ENCODE measurements around the gene RAB31.

RAB31 gene

DNA sequence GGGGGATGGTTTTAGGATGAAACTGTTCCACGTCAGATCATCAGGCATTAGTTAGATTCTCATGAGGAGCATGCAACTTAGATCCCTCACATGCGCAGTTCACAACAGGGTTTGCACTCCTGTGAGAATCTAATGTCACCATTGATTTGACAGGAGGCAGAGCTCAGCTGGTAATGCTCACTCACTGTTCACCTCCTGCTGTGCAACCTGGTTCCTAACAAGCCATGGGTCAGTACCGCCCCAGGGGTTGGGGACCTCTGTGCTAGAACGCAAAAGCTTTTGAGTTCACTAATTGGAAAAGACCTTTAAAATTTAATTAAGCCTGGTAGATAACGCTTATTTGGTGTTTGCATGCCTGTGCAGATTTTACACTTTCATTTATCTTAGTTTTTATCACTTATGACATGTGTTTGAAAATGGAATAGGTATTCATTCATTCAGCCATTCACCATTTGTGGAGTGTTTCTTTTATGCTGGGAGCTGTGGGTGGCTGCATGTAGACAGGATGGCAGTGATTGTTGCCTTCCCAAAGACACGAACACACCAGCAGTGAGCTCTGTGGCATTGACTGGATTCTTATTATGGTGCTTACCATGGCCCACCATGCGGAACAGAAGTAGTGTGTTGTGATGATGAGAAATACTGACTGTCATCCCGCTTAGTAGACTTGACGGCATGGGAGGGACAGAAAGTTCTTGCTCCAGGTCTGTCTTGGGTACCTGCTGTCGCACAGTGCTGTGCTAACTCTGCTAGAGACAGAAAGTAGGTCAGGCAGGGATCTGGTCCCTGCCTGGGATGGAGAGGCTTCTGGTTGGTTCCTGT is 6.4 kb downstream of the RAB31 start:
- H3K27me3 Mint-ChIP-seq (ENCODE audit: low read depth) = peaks cover 69% of the 10 kb centered on the region
- no peaks in the 10 kb centered on the region for H3K9me3 Mint-ChIP-seq
- H3K4me3 Mint-ChIP-seq = no peak overlapping the region
- peaks cover 19% of the 10 kb centered on the region for H3K4me1 Mint-ChIP-seq (ENCODE audit: low read depth)
- H3K27ac Mint-ChIP-seq = no peak overlapping the region
- H3K36me3 Mint-ChIP-seq (ENCODE audit: low read depth) = no peaks in the 10 kb centered on the region

DNA sequence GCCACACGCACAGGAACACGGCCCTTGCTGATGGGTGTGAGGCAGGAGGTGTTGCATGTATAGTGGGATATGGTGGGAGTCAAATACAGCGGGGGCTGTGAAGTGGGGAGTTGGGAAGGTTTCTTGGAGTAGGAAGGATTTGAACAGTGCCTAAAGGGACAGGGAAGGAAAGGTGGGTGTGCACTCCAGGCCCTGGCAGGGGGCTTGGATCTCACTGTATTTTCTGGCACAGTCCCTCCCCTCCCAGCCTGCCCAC is 6.9 kb downstream of the RAB31 start:
- Mint-ChIP-seq H3K4me1 (ENCODE audit: low read depth) (peaks cover 17% of the 10 kb centered on the region), H3K27me3 (ENCODE audit: low read depth) (peaks cover 66% of the 10 kb centered on the region), H3K27ac (no peak overlapping the region), H3K9me3 (no peaks in the 10 kb centered on the region), H3K36me3 (ENCODE audit: low read depth) (no peaks in the 10 kb centered on the region), H3K4me3 (no peak overlapping the region)

DNA sequence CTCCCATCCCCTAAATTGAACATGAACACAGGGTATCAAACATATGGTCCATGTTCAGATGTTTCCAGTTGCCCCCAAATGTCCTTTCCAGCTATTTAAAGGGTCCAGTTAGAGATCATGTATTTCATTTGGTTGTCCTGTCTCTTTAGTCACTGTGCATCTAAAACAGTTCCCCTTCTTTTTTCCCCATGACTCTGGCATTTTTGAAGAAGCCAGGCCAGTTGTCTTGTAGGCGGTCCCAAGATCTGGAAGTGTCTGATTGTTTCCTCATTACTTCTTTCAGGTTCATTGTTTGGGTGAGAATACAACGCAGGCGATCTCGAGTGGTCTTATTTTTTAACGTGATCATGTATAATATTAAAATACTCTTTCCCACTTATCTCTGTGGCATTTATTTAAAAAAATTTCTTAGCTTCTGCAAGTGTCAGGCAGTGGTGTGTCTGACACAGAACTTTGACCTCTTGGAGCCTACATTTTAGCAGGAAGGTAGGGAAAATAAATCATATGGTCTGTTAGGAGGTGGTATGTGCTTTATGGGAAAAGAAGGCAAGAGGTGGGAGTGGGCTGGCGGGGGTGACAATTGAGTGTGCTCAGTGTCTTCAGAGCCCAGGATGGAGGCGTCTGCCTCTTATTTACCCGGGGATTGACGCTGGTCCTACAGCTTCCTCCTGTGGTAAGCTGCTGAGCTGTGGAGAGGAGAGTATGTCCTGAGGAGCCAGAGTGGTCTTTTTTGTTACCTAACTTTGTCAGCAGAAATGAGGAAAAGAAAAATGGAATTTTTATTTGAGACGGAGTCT is 8.1 kb downstream of the RAB31 start:
- H3K36me3 Mint-ChIP-seq (ENCODE audit: low read depth) = no peaks in the 10 kb centered on the region
- peaks cover 9% of the 10 kb centered on the region for H3K4me1 Mint-ChIP-seq (ENCODE audit: low read depth)
- H3K27me3 Mint-ChIP-seq (ENCODE audit: low read depth) = peaks cover 61% of the 10 kb centered on the region
- H3K4me3 Mint-ChIP-seq = no peak overlapping the region
- H3K27ac Mint-ChIP-seq = no peak overlapping the region
- no peaks in the 10 kb centered on the region for H3K9me3 Mint-ChIP-seq

DNA sequence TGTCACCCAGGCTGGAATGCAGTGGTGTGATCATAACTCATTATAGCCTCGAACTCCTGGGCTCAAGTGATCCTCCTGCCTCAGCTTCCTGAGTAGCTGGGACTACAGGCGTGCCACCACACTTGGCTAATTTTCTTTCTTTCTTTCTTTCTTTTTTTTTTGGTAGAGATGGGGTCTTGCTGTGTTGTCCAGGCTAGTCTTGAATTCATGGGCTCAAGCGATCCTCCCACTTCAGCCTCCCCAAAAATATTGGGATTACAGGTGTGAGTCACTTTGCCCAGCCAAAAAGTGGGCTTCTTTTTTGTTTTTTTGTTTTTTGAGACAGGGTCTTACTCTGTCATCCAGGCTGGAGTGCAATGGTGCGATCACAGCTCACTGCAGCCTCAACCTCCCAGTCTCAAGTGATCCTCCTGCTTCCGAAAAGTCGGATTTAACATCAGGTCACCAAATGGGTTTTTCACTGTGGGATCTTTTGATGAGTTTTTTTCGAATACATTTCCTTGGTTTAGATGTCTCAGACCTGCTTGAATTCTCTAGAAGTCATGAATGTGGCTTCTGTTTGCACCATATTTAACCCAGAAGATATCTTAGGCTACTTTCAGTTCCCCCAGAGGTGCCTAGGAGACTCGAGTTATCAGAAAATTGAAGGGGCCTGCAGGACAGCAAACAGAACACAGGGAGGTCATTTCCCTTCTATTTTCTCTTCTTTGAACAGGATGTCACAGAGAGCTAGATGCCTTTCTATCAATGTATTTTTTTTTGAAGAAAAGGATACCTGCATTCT is 8.9 kb downstream of the RAB31 start:
- Mint-ChIP-seq H3K4me3 (no peak overlapping the region), H3K4me1 (ENCODE audit: low read depth) (peaks cover 2% of the 10 kb centered on the region), H3K9me3 (no peaks in the 10 kb centered on the region), H3K27me3 (ENCODE audit: low read depth) (peaks cover 56% of the 10 kb centered on the region), H3K27ac (no peak overlapping the region), H3K36me3 (ENCODE audit: low read depth) (no peaks in the 10 kb centered on the region)

DNA sequence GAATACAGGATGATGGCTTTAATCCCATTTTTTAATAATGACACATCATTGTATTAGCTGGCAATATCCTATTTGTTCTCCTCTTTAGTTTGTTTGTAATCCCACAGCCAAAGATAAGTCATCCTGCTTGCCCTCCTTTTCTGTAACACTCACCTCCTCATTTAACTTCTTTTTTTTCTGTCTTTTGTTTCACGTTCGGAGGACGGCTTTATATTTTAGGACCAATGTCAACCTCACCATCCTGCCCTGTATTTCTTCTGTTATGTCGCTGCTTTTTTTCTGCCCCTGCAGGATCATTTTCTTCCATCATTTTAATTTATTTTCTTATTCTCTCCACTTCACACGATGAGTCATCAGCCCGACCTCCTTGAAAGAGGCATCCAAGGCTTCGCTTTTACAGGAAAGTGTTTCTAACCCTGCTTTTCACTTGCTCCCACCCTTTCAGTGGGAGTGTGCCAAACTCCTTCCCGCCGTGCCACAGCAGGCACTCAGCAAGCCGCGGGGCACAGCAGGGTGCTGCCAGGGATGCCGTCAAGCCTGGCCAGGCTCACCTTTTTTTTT is 11.4 kb downstream of the RAB31 start:
- Mint-ChIP-seq H3K9me3 (no peaks in the 10 kb centered on the region), H3K4me1 (ENCODE audit: low read depth) (no peaks in the 10 kb centered on the region), H3K4me3 (no peak overlapping the region), H3K27me3 (ENCODE audit: low read depth) (peaks cover 34% of the 10 kb centered on the region), H3K27ac (no peak overlapping the region), H3K36me3 (ENCODE audit: low read depth) (no peaks in the 10 kb centered on the region)

DNA sequence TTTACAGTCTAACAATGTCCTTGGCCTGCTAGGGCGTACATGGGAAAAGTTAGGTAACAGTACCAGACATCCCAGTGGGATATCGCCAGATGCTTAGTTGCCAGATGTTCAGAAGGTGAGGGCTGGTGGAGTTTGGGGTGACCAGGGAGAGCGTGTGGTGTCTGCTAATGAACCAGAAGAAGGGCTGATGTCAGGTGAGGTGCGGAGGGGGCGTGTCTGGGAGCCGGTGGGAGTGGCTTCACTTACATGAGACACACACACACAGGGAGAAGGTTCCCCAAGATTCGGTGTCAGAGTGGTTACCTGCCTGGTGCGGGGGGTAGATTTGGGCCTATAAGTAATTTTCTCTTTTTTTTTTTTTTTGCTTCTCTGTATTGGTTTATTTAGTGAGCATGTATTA is 12.2 kb downstream of the RAB31 start:
- Mint-ChIP-seq H3K36me3 (ENCODE audit: low read depth) (no peaks in the 10 kb centered on the region), H3K9me3 (no peaks in the 10 kb centered on the region), H3K27ac (no peak overlapping the region), H3K27me3 (ENCODE audit: low read depth) (peaks cover 26% of the 10 kb centered on the region), H3K4me1 (ENCODE audit: low read depth) (no peaks in the 10 kb centered on the region), H3K4me3 (no peak overlapping the region)

DNA sequence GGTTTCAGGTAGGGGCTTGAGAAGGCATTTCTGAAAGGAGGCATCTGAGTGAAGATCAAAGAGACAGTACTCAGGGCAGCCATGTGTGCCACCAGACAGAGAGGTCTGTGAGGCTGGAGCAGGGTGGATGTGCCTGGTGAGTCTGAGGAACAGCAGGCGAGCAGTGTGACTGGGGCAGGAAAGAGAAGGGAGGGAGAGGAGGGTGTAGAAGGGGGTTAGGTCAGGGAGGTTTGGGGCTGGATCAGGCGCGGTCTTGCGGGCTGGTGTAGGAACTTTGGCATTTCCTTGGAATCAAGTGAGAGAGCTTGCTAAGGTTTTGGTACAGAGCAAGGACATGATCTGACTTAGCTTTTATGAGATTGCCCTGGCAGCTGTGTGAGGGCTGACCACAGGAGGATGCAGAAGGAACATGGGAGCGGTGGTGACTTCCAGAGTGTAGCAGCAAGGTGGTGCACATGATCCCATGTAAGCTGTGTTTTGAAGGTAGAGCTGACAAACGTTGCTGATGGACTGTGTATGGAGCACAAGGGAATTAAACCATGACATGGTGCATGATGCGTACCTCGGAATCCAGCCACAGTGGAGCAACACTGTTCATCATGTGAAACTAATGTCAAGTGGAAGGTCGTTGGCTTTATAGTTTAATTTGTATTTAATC is 13.9 kb downstream of the RAB31 start:
- H3K9me3 Mint-ChIP-seq = no peaks in the 10 kb centered on the region
- H3K4me3 Mint-ChIP-seq = no peak overlapping the region
- H3K4me1 Mint-ChIP-seq (ENCODE audit: low read depth) = no peaks in the 10 kb centered on the region
- no peak overlapping the region for H3K27ac Mint-ChIP-seq
- no peaks in the 10 kb centered on the region for H3K36me3 Mint-ChIP-seq (ENCODE audit: low read depth)
- peaks cover 22% of the 10 kb centered on the region for H3K27me3 Mint-ChIP-seq (ENCODE audit: low read depth)

DNA sequence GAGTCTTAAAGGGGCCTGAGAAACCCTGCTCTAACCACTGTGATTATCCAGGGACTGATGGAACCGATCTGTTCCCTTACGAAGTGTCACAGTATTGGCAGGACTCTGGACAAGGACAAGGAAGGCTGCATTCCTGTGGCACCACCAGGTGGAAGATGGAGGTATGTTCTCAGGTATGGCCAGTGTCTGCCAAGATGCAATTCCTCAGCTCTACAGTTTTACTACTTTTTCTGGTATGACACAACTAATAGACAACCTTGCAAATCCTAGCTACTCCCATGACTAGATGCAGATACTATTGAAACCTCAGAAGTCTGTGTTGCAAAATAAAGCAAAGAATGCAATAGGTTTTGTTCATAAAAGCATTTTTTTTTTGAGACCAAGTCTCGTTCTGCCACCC is 14.6 kb downstream of the RAB31 start:
- H3K9me3 Mint-ChIP-seq = no peaks in the 10 kb centered on the region
- no peak overlapping the region for H3K4me3 Mint-ChIP-seq
- H3K4me1 Mint-ChIP-seq (ENCODE audit: low read depth) = no peaks in the 10 kb centered on the region
- no peak overlapping the region for H3K27ac Mint-ChIP-seq
- peaks cover 16% of the 10 kb centered on the region for H3K27me3 Mint-ChIP-seq (ENCODE audit: low read depth)
- H3K36me3 Mint-ChIP-seq (ENCODE audit: low read depth) = no peaks in the 10 kb centered on the region

DNA sequence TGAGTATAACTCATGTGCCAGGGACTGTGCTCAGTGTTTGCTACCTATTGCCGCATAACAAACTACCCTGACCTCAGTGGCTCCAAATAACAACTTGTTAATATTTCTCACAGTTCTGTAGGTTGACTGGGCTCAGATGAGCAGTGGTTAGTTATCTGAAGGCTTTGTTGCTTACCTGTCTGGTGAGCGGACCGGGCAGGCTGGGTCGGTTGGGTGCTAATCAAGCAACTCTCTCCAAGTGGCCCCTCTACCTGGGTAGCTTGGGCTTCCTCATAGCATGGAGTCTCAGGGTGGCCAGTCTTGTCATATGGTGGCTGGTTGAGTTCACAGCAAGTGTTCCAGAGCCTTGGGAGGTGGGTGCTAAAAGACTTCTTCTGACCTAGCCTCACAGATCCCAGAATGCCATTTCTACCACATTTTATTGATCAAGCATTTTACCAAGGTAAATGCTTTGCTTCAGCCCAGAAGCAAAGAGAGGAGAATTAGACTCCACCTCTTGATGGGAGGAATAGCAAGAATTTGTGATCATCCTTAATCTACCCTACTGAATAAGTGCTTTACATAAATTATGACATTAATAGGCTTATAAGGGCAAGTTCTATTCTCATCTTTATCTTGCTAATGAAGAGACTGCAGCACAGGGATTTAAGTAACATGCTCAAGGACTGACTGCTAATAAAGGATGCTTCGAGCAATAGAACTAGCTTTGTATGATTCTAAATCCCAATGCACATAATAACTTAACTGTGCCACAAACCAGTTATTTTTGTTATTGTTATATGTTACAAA is 16.9 kb downstream of the RAB31 start:
- Mint-ChIP-seq H3K27ac (no peak overlapping the region), H3K9me3 (no peaks in the 10 kb centered on the region), H3K4me1 (ENCODE audit: low read depth) (no peaks in the 10 kb centered on the region), H3K4me3 (no peak overlapping the region), H3K36me3 (ENCODE audit: low read depth) (no peaks in the 10 kb centered on the region), H3K27me3 (ENCODE audit: low read depth) (peaks cover 13% of the 10 kb centered on the region)

DNA sequence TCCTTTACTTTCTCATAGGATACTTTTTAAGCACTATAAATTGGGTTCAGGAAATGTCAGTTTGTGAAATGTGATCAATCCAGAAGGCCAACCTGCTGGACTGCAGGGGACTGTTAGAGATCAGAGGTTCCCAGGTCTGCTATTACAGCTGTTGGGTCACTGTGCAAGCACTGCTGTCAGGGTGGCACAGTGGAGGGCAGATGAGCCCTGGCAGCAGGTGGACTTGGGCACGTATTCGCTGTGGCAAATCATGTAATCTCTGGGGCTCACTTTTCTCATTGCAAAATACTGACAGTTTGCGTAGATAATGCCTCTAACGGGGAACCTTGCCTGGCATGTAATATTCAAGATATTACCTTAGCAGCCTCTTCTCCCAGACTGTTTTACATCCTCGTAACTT is 18.1 kb downstream of the RAB31 start:
- no peaks in the 10 kb centered on the region for H3K36me3 Mint-ChIP-seq (ENCODE audit: low read depth)
- H3K4me3 Mint-ChIP-seq = no peak overlapping the region
- no peak overlapping the region for H3K27ac Mint-ChIP-seq
- H3K9me3 Mint-ChIP-seq = no peaks in the 10 kb centered on the region
- H3K4me1 Mint-ChIP-seq (ENCODE audit: low read depth) = no peaks in the 10 kb centered on the region
- peaks cover 18% of the 10 kb centered on the region for H3K27me3 Mint-ChIP-seq (ENCODE audit: low read depth)

DNA sequence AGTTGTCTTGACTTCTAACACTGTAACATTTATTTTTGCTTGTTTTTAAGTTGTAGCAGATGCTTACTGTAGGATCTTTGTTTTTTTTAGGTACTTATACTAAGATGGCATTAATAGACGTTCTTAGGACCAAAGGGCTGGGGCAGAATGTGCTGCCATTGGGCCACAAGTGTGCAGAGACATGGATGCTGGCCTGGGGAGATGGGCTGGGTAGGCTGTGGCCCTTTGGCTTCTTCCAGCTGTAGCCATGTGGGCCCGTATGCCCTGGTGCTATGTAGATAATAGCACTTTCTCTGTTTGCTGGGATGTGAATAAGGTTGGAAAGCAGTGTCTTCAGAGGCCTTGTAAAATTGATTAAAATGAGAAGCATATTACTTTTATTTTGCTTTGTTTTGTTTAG is 18.8 kb downstream of the RAB31 start:
- no peaks in the 10 kb centered on the region for H3K36me3 Mint-ChIP-seq (ENCODE audit: low read depth)
- H3K27ac Mint-ChIP-seq = no peak overlapping the region
- H3K27me3 Mint-ChIP-seq (ENCODE audit: low read depth) = peaks cover 19% of the 10 kb centered on the region
- no peaks in the 10 kb centered on the region for H3K4me1 Mint-ChIP-seq (ENCODE audit: low read depth)
- no peak overlapping the region for H3K4me3 Mint-ChIP-seq
- H3K9me3 Mint-ChIP-seq = no peaks in the 10 kb centered on the region

DNA sequence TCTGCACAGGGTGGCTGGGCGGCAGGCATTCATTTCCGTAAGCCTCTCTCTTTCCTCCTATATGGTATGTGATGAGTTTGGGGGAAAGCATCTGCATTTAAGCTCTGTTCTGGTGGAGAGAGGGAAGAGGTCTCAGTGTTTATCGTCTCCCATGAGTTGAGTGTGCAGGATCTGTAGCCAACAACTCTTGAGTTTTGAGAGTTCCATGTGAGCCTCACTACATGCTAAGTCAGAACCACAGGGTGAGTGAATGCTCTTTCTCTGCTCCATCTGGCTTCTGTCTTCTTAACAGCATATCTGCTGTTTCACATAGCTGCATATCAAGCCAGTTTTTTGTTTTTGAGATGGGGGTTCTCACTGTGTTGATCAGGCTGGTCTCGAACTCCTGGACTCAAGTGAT is 22.7 kb downstream of the RAB31 start:
- Mint-ChIP-seq H3K4me3 (no peak overlapping the region), H3K36me3 (ENCODE audit: low read depth) (no peaks in the 10 kb centered on the region), H3K9me3 (no peaks in the 10 kb centered on the region), H3K27ac (no peak overlapping the region), H3K4me1 (ENCODE audit: low read depth) (peaks cover 11% of the 10 kb centered on the region), H3K27me3 (ENCODE audit: low read depth) (peaks cover 18% of the 10 kb centered on the region)

DNA sequence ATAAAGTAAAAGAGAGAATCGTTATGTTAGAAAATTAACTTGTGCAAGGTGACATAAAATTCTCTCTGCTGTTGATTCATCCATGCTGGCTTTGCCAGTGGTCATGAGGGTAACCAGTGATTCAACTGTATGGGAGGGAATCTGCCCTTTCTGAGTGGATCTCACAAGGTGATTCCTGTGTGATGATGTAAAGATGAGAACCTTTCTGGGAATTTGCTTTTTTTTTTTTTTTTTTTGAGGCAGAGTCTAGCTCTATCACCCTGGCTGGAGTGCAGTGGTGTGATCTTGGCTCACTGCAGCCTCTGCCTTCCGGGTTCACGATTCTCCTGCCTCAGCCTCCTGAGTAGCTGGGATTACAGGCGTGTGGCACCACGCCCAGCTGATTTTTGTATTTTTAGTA is 23.3 kb downstream of the RAB31 start:
- Mint-ChIP-seq H3K27ac (no peak overlapping the region), H3K4me1 (ENCODE audit: low read depth) (peaks cover 11% of the 10 kb centered on the region), H3K4me3 (no peak overlapping the region)

DNA sequence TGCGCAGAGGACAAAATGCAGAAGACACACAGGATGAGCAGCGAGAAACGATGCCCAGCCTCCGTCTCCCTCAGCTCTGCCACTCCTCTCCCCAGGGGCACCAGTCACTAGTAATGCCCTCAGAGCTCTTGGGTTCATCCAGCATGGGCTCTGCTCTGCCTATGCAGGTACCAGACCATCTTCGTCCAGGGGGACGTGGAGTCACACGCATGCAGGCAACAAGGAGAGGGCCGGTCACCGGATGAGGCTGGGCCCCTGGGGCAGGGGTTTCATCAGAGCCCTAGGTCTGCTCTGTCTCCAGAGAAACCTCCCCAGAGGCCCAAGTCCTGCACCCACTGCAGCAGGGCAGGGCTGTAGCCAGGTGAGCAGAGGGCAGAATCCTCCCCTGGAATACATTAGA is 23.9 kb downstream of the RAB31 start:
- Mint-ChIP-seq H3K4me3 (no peak overlapping the region), H3K9me3 (no peaks in the 10 kb centered on the region), H3K27me3 (ENCODE audit: low read depth) (peaks cover 14% of the 10 kb centered on the region), H3K36me3 (ENCODE audit: low read depth) (no peaks in the 10 kb centered on the region), H3K27ac (no peak overlapping the region), H3K4me1 (ENCODE audit: low read depth) (peaks cover 11% of the 10 kb centered on the region)

More for the DNA sequence above, 23.3 kb downstream of the RAB31 start:
- no peaks in the 10 kb centered on the region for H3K9me3 Mint-ChIP-seq
- peaks cover 14% of the 10 kb centered on the region for H3K27me3 Mint-ChIP-seq (ENCODE audit: low read depth)
- H3K36me3 Mint-ChIP-seq (ENCODE audit: low read depth) = no peaks in the 10 kb centered on the region

Data from T-helper 1 cell treated with Interleukin-12 subunit alpha and Interleukin-12 subunit beta and Interleukin-4 antibody, amounts not matched to agents 30 μg/mL and 1 μg/mL, for 36 hours (primary cell).